Measurements from ENCODE around the gene C4orf33.
A peak's percentile ranks its signal among the peaks of the same experiment; 100 is the strongest.
"Not testable (repeated sequence)": the region's sequence is repeated elsewhere in the genome, so short reads cannot be mapped to it uniquely, and the experiment has no call there.

C4orf33 gene, protein sequence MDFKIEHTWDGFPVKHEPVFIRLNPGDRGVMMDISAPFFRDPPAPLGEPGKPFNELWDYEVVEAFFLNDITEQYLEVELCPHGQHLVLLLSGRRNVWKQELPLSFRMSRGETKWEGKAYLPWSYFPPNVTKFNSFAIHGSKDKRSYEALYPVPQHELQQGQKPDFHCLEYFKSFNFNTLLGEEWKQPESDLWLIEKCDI

DNA sequence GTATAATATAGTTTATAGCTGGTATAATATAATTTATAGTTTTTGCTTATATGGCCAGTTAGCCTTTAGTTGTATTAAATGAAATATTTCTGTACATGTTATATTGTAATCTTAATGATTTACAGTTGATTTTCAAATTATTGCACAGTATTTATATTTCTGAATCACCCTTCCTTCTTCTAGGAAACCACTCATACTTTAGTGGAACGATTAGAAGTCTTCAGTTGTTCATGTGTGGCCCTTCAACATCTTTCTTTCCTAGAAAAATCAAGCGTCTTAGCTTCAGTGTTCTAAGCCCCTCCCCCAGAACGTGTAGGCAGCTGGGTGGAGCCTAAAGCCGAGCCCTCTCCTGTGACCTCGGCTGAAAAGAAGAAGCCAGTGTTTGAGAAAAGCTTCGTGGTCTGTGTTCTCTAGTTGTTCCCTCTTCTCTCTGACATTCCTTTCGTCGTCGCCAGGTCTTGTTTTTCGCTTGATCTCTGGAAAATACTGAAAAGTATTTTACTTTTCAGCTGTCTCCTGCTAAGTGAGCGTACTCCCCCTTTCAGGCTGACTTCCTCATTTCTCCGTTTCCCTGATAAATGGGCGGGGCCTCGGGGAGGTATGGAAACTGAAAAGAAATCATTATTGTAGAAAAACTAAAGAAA is at the start of gene C4orf33:
Gene C4orf33, plus strand, starts transcription at position 342 of the 644 bp plus-strand sequence. CDS start 6,459 bp downstream, outside the sequence.
- peak; percentile 64 for FAIRE-seq

DNA sequence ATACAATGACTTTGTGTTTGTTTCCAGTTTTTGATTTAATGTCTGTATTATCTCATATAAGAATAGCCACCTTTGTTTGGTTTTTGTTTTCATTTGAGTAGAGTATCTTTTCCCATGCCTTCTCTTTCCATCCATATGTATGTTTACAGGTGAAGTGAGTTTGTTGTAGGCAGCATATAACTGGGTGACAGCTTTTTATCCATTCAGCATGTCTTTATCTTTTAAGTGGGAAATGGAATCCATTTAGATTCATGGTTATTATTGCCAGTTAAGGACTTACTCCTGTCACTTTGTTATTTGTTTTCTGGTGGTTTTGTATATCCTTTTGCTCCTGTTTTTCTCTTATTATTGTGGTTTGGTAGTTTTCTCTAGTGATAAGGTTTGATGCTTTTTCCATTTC is 36.9 kb upstream of the C4orf33 start:
- FAIRE-seq, result no peak

DNA sequence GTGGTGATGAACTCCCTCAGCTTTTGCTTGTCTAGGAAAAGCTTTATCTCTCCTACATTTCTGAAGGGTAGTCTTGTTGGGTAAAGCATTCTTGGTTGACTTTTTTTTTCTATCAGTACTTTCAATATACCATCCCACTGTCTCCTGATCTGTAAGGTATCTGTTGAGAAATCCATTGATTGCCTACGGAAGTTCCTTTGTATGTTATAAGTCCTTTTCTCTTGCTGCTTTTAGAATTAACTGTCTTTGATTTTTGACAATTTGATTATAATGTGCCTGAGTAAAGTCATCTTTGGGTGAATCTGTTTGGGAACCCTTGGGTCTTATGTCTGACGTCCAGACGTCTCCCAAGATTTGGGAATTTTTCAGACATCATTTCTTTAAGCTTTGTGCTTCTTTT is 33.4 kb upstream of the C4orf33 start:
- no peak for FAIRE-seq

DNA sequence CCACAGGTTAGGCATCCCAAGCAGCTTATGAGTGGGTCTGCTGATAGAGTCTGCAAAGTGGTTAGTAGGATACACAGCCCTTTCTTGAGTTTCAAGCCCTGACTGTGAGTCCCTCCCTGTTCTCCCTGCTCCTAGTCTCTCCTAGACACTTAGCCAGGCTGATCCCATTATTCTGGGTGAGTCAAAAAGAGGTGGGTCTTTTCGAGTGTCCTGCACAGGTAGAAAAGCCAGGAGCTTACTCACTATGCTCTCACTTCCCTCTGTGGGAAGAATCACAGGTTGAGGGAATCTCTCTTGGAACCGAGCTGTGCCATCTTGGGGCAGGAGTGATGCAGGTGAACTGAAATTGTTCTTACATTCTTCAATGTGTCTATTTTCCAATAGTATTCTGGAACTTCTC is 32.3 kb upstream of the C4orf33 start:
- FAIRE-seq, result no peak

DNA sequence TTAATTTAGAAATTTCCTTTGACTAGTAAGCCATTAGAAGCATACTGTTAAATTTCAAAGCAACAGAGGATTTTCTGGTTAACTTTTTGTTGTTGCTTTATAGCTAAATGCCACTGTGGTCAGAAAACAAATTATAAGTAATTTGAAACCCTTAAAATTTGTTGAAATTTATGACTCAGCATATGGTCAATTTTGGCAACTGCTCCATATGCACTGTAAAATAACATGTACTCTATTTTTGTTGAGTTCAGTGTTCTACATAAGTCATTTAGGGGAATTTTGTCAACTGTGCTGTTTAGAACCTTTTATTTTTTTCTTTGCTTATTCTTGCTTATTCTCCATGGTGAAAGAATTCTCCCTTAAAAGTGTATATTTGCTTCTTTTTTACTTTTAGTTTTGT is 31.2 kb upstream of the C4orf33 start:
- FAIRE-seq, result no peak

DNA sequence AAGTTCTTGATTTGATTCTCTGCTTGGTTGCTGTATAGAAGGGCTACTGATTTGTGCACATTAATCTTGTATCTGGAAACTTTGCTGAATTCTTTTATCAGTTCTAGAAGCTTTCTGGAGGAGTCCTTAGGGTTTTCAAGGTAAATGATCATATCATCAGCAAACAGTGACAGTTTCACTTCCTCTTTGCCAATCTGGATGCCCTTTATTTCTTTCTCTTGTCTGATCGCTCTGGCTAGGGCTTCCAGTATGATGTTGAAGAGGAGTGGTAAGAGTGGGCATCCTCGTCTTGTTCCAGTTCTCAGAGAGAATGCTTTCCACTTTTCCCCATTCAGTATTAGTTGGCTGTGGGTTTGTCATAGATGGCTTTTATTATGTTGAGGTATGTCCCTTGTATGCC is 26.4 kb upstream of the C4orf33 start:
- not testable (repeated sequence) for FAIRE-seq

DNA sequence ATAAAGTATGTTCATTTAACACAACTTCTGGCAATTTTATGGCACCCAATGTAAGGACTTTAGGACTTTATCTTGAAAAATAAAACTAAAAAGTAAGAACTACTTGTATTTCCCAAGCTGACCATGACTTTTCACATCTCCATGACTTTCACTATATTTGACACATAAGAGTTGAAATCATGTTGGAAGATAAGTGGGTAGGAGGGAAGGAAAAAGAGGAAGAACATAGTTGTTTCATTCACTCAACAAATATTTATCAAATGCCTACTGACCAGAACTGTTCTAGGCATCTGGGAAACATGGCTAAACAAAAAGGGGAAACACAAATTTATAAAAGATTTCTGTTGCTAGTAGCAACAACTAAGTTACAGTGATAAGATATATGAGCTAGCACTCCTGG is 18.6 kb upstream of the C4orf33 start:
- no peak for FAIRE-seq

DNA sequence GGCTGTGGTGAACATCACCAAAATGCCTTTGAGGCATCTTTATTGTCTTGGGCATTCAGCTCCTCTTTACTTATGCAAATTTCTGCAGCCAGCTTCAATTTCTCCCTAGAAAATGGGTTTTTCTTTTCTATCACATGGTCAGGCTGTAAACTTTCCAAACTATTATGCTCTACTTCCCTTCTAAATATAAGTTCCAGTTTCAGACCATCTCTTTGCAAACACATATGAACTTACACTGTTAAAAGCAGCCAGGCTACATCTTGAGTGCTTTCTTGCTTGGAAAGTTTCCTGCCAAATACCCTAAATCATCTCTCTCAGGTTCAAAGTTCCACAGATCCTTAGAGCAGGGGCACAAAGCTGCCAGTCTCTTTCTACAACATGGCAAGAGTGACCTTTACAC is 15.8 kb upstream of the C4orf33 start:
- no peak for FAIRE-seq

DNA sequence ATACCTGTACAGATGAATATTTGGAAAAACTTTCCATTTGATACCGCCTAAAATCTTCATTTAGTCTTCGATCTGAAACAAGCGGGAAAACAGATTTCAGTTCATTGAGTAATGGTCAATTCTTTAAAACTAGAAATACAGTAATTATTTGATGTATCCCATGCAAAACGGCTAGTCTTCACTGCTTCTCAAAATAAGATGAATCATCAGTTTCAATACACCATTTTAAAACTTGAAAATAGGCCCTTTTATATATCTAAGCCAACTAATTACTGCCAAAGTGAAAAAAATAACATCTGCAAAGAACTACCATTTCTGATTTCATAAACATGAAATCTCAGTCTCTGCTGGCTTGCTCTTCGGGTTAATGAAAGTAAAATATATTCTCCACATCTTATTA is 13.7 kb upstream of the C4orf33 start:
- no peak for FAIRE-seq

DNA sequence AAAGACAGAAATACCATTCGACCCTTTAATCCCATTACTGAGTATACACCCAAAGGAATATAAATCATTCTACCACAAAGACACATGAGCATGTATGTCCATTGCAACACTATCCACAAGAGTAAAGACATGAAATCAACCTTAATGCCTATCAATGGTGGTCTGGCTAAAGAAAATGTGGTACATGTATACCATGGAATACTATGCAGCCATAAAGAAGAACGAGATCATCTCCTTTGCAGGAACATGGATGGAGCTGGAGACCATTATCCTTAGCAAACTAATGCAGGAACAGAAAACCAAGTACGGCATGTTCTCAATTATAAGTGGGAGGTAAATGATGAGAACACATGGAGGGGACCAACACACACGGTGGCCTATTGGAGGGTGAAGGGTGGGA is 10.5 kb upstream of the C4orf33 start:
- FAIRE-seq, result no peak

DNA sequence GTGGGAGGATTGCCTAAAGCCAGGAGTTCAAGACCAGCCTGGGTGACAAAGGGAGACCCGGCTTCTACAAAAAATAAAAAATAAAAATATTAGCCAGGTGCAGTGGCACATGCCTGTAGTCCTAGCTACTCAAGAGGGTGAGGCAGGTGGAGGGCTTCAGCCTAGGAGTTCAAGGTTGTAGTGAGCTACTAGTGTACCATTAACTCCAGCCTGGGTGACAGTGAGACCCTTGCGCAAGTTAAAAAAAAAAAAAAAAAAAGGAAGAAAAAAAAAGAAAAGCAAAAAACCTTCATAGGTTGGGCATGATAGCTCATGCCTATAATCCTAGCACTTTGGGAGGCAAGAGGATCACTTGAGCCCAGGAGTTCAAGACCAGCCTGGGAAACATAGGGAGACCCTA is 8.4 kb upstream of the C4orf33 start:
- FAIRE-seq, result no peak

DNA sequence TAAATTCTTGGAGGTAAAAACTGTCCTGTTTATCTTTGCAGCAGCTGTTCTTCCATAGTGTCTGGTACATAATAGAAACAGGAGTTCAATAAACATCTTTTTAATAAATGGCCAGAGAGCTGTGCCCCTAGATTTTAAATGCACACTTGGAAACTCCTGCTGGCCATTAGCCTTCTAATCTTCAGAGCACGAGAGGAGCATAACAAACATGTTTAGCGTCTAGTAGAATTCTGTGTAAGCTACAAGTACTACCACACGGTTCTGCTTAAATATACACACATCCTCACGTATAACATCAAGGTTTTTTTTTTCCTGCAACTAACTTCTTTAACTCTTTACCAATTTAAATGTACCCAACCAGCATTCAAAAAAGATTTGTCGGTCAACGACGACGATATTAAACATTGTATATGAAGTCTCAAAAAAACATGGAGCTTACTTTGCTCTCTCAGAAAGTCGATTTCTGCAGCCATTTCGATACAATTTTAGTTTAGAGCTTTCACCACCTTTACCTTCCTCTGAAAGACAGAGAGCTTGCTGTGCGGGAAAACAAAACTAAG is 3.2 kb upstream of the C4orf33 start:
- no peak for FAIRE-seq

DNA sequence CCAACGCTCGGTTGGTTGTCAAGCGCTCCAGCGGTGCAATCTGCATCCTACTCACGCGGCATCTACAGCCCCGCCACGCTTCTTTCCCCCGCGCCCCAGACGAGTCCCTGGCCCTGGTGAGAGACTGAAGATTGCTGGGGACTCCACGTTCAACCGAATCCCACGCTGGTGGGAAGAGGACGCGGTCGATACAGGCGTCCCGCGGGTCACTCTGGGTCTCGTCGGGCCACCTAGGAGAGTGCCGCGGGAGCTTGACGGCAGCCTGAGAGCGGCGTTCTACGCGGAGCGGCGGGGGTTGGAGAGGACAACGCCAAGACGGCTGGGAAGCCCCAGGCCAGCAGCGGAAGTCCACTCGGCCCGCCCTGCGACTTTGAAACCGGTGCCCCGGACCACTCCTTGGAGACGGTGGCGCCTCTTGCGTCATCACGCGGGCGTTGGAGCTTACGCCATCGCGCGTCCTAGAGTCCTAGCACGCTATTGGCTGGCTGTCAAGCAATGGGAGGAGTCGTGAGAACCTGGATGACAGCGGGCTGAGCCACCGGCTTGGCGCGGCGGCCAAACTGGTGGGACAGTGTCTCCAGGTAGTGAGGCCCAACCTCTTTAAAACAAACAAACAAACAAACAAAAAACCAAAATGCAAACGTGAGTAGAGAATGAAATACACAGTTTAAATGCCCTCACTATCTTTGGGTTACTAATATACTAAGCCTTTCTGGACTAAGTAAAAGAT is 2.6 kb upstream of the C4orf33 start, which contains the start of gene SCLT1:
Gene SCLT1, minus strand, starts transcription at position 349 of the 730 bp plus-strand sequence. CDS start 436 bp downstream, outside the sequence.
- FAIRE-seq, result peak; percentile 97

DNA sequence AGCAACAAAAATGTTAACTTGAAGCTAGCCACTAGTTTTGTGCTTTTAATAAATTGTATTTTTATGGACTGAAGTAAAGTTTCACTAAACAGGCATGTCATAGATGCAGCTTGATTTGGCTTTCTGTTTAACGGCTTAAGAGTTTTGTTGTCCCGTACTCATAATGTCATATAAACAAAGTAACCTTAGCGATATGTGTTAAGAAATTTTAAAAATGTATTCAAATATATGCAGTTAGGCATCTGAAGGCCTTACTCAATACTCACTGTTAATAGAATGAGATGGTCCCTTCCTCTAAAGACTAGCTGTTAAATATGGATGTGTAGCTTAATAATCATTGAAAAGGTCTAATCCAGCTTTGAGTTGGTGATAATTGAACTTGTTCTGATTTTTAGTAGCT is 1.6 kb upstream of the C4orf33 start:
- no peak for FAIRE-seq

DNA sequence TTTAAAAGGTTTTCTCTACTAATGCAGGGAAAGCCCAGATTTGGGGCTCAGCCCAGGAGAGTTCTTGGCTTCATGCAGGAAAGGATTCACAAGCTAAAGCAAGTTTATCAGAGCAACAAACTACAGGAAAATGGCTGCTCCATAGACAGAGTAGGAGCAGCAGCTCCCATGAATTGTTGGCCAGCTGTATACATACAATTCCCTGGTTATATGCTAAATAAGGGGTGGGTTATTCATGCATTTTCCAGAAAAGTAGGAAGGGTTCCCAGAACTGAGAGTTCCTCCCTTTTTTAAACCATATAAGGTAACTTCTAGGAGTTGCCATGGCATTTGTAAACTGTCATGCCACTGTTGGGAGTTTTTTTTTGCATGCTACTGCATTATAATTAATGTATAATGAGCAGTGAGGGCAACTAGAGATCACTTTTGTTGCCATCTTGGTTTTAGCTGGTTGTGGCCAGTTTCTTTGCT is 2.6 kb downstream of the C4orf33 start:
- no peak for FAIRE-seq

DNA sequence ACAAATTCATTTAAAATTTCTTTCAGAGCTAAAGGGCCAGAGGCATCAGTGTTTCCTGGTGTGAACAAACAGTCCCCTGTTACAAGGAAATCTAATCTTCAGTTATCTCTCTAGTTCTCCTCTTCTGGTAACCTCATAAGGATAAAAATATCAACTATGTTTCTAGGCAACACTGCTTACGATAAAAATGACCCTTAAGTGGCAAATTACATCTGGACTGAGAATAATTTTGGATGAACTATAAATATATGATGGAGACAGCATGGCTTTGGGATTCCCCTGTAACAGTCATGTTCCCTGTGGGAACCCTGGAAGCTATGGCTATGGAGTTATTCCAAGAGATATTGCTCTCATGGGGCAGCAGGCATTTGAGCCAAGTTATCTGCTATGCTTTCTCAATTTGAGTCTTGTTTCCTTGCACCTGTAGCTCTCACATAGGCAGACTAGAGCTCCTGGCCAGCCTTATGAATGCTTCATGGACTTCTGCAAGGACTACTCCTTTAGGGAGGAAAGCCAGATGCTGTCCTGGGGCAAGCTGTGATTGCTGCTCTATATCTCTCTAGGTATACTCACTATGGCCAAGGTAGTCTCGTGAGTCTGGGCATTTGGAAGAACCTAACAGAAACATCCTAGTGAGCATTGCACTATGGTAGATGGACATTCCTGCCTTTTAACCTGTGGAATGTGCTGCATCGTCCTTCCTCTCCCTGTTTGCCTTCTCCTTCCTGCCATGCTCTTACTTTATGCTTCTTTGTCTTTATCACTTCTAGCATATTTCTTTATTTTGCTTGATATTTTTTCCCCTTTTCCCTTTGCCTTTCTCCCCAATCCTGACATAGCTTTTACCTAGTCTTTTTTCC is 14.2 kb downstream of the C4orf33 start:
- no peak for FAIRE-seq

DNA sequence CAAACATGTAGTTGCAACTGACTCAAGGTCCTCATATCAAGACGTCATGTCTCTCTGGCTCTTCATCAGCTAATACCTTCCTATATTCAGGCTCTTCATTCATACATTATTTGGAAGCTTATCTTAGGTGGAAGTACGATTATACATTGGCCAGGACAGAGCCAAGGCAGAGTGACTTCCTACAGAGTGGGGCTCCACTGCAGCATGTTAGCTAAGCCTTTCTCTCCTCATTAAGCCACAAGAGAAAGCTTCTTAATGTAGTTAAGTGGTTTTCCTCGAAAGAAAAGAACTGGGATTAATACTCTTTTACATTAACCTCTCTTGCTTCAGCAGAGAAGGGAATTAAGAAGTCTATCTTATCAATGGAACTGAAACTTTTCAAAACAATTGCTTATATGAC is 15.0 kb downstream of the C4orf33 start:
- no peak for FAIRE-seq

DNA sequence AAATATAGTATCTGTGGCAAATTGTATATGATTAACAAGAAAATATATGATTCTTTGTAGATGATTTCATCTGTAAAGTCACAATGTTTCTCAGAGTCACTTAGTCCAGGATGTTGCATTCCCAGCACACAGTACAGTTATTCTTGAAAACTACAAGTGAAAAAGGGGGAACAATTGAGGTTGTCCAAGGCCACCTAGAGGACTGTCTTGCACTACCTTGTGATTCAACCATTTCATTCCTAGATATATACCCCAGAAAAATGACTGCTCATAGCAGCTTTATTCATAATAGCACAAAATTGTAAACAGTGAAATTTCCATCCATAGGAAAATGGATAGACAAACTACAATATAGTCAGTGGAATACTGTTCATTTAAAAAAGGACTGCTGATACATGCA is 16.0 kb downstream of the C4orf33 start:
- no peak for FAIRE-seq

DNA sequence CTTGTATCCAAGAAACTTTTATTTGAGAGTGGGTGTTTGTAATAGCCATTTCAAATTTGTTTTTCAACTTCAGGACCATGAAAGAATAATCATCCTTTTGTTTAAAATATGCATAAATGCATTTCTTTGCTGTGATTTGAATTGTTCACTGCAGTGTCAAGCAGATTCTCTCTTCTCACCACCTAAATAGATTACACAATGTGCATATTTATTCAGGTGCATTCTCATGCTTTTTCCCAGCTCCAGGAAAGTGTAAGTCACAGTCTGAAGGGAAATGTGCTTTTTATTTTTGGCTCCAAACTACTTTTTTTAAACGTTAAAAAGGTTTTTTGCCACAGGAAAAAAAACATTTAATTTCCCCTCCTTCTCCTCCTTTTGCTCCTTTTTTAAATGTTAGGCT is 17.5 kb downstream of the C4orf33 start:
- no peak for FAIRE-seq

DNA sequence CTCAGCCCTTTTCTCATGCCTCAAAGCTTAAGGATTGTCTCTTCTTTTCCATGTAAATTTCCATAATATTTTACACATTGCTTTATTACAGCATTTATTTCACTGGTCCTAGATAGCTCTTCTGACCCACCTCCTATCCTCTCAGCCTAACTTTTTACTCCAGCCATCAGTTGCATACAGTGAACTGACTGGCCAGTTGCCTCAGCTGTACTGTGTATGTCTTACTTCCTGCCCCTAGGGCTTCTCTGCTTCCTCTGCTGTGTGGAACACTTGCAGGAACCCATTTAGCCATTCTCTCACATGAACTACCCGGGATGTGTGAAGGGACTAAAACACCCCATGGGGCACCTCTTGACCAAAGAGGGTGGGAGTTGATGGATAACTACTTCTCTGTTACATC is 18.0 kb downstream of the C4orf33 start:
- no peak for FAIRE-seq

DNA sequence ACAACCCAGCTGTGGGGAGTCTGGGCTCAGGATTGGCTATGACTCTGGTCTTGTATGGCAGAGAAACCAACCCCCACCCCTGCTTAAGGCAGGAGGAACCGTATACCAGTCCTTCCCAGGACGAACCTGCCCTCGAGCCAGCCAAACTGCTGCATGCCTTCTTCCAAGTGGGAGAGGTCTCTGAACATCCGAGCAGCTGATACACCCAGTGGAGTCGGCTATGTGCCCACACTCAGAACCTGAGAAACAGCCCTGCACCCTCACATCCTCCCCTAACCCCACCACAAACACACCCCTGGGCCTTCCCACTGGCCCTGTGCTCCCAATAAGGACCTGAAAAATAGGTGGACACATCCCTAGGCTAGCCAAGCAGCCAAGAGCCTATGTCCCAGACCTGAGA is 21.8 kb downstream of the C4orf33 start:
- FAIRE-seq, result no peak

DNA sequence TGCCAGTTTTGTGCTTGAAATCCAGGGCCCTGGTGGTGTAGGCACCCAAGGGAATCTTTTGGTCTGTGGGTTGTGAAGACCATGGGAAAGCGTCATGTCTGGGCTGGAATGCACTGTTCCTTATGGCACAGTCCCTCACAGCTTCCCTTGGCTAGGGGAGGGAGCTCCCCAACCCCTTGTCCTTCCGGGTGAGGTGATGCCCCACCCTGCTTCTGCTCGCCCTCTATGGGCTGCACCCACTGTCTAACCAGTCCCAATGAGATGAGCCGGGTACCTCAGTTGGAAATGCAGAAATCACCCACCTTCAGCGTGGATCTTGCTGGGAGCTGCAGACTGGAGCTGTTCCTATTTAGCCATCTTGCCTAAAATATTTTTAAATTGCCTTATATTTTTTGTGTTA is 30.7 kb downstream of the C4orf33 start:
- not testable (repeated sequence) for FAIRE-seq

DNA sequence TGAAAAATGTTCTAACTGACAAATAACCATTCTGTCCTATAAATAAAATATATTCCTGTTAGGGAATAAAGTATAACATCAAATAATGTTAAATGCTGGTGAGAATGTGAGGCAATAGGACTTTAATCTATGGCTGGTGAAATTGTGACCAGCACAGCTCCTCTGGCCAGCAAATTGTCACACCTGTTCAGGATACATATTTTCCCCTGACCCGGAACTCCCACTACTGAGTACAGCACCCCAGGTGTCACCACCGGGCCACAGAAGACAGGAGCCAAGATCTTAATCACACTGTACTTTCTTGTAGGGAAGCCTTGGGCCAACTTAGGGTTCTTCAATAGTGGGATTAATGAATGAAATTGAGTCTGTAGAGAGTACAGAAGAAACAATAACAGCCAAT is 33.2 kb downstream of the C4orf33 start:
- FAIRE-seq, result no peak

Measured in G401.6 (cell line).